Smooth muscle cell (in vitro differentiated cells): ENCODE data around the gene DCN. TPM values are rescaled to one million over a fixed set of nuclear protein-coding genes. Genes with fewer than 3 reads are reported as not detected.

Source experiments
- DNase-seq: peaks from one replicate; lab custom pipeline; 2025; ENCODE audit not compliant: unreplicated experiment; lab: John Stamatoyannopoulos, UW
- H2AFZ ChIP-seq: fragments of 200-600 bp; sonication (generic); 2 replicates; pipeline ENCODE4 v1.6.0; 2016; ENCODE audit warnings: antibody characterized with exemption, low read depth, mild to moderate bottlenecking
- H3F3A ChIP-seq: fragments of 200-600 bp; sonication (generic); 2 replicates; pipeline ENCODE4 v1.6.0; 2017; ENCODE audit warnings: antibody characterized with exemption, low read depth
- H3K27ac ChIP-seq: fragments of 200-600 bp; sonication (generic); 2 replicates; pipeline ENCODE4 v1.5.1; 2016; ENCODE audit warnings: low read depth, mild to moderate bottlenecking
- H3K27me3 ChIP-seq: fragments of 200-600 bp; sonication (generic); 2 replicates; pipeline ENCODE4 v1.6.1; 2016; ENCODE audit warnings: low read depth, mild to moderate bottlenecking
- H3K36me3 ChIP-seq: fragments of 200-600 bp; sonication (generic); 2 replicates; pipeline ENCODE4 v1.5.1; 2016; ENCODE audit warnings: low read depth
- H3K4me1 ChIP-seq: fragments of 200-600 bp; sonication (generic); 2 replicates; pipeline ENCODE4 v1.5.1; 2016; ENCODE audit warnings: low read depth
- H3K4me2 ChIP-seq: fragments of 200-600 bp; sonication (generic); 2 replicates; pipeline ENCODE4 v1.6.0; 2016; ENCODE audit warnings: mild to moderate bottlenecking
- H3K4me3 ChIP-seq: fragments of 200-600 bp; sonication (generic); 2 replicates; pipeline ENCODE4 v1.5.1; 2016; ENCODE audit warnings: mild to moderate bottlenecking
- H3K79me2 ChIP-seq: fragments of 200-600 bp; sonication (generic); 2 replicates; pipeline ENCODE4 v1.6.0; 2016; ENCODE audit warnings: low read depth, mild to moderate bottlenecking
- H3K9ac ChIP-seq: fragments of 200-600 bp; sonication (generic); 2 replicates; pipeline ENCODE4 v1.6.0; 2016; ENCODE audit warnings: low read depth
- H3K9me3 ChIP-seq: fragments of 200-600 bp; sonication (generic); replicated peaks from 2 replicates; pipeline ENCODE4 v1.5.1; 2016; ENCODE audit warnings: low read depth
- H4K20me1 ChIP-seq: fragments of 200-600 bp; sonication (generic); 2 replicates; pipeline ENCODE4 v1.6.0; 2016; ENCODE audit warnings: low read depth
- WGBS: methylation state at CpG from one replicate; pipeline ENCODE4 v1.1.7; 2016; ENCODE audit warnings: low lambda C conversion rate; 5-methylcytosine and 5-hydroxymethylcytosine counted together
- polyA plus RNA-seq: library from polyadenylated mRNA; unstranded; fragments of >200 nt; fragmentation: Nextera tagmentation; extraction: Ambion mirVana; gene quantifications from 2 replicates; pipeline ENCODE4 v1.2.1, GENCODE V29; 2016
- total RNA-seq: library from RNA; depleted of rRNA; stranded (reverse); fragments of >200 nt; gene quantifications from 2 replicates; pipeline ENCODE4 v1.2.3, GENCODE V29; 2014
- TF ChIP-seq, protein P1 (sequence below): fragments of 200-600 bp; sonication (generic); IDR thresholded peaks from 2 replicates; pipeline ENCODE4 v1.5.1; 2017; ENCODE audit warnings: borderline replicate concordance, mild to moderate bottlenecking, antibody characterized with exemption; ENCODE audit not compliant: insufficient read depth, poor library complexity, severe bottlenecking

The DCN gene
- total and polyA plus RNA-seq, 2 experiments from 2014 or later = 1,354 to 1,657 TPM

DNA sequence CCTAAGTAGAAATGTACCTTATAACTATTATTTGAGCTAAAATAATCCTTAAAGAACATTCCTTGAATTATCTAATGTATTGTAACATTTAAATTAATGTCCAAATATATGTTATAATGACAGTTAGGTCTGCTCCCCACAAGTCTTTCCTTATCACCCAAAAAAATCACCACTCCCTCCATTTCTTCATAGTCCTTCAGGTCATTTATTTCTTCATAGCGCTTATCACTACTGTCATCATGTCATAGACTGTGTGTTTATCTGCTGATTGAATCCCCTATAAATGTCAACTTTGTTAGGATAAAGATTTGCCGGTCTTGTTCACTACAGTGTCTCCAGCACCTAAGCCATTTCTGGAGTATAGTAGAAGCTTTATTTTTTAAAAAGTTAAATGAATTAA is 83.3 kb downstream of the DCN start:
- no peak for DNase-seq
- Histone ChIP-seq H2AFZ (no peak overlapping the region), H3K27me3 (no peaks in the 10 kb centered on the region), H4K20me1 (no peaks in the 10 kb centered on the region), H3K4me3 (no peak overlapping the region), H3K9ac (peak overlapping the region; percentile 56), H3K36me3 (peaks cover 8% of the 10 kb centered on the region), H3K4me2 (peak overlapping the region; percentile 89), H3F3A (peaks cover 49% of the 10 kb centered on the region), H3K9me3 (no peaks in the 10 kb centered on the region), H3K27ac (peak overlapping the region; percentile 98), H3K79me2 (peaks cover 19% of the 10 kb centered on the region), H3K4me1 (peaks cover 56% of the 10 kb centered on the region)
- TF ChIP-seq, protein P1, sequence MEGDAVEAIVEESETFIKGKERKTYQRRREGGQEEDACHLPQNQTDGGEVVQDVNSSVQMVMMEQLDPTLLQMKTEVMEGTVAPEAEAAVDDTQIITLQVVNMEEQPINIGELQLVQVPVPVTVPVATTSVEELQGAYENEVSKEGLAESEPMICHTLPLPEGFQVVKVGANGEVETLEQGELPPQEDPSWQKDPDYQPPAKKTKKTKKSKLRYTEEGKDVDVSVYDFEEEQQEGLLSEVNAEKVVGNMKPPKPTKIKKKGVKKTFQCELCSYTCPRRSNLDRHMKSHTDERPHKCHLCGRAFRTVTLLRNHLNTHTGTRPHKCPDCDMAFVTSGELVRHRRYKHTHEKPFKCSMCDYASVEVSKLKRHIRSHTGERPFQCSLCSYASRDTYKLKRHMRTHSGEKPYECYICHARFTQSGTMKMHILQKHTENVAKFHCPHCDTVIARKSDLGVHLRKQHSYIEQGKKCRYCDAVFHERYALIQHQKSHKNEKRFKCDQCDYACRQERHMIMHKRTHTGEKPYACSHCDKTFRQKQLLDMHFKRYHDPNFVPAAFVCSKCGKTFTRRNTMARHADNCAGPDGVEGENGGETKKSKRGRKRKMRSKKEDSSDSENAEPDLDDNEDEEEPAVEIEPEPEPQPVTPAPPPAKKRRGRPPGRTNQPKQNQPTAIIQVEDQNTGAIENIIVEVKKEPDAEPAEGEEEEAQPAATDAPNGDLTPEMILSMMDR = no peak
- WGBS = 8% methylated on average over 2 of the region's 2 CpGs

DNA sequence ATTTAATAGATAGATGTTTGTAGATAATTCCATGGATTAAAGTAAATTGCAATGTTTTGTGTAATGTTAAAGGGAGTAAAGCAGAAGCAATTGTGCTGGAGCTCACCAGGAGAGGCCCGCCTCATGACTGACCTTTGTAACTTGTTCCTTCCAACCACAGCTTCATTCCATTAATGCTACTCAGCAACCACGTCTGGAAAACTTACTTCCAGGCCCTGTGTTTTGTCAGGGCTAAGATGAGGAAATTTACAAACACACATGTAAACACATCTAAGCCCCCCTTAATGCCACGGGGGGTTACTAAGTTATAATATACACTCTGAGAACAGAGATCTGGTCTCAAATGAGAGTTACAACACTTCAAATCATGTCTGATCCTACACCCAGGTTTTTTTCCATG is 83.7 kb downstream of the DCN start:
- Histone ChIP-seq H3K27me3 (no peaks in the 10 kb centered on the region), H3K4me1 (peaks cover 52% of the 10 kb centered on the region), H3K9ac (peak overlapping the region; percentile 56), H3K36me3 (peaks cover 5% of the 10 kb centered on the region), H3K9me3 (no peaks in the 10 kb centered on the region), H3K4me2 (peak overlapping the region; percentile 89), H3K27ac (peak overlapping the region; percentile 98), H4K20me1 (no peaks in the 10 kb centered on the region), H3K79me2 (peaks cover 15% of the 10 kb centered on the region), H2AFZ (no peak overlapping the region), H3F3A (peaks cover 45% of the 10 kb centered on the region), H3K4me3 (no peak overlapping the region)
- TF ChIP-seq, protein P1 = no peak
- no peak for DNase-seq
- WGBS = 2% methylated on average over 2 of the region's 3 CpGs

DNA sequence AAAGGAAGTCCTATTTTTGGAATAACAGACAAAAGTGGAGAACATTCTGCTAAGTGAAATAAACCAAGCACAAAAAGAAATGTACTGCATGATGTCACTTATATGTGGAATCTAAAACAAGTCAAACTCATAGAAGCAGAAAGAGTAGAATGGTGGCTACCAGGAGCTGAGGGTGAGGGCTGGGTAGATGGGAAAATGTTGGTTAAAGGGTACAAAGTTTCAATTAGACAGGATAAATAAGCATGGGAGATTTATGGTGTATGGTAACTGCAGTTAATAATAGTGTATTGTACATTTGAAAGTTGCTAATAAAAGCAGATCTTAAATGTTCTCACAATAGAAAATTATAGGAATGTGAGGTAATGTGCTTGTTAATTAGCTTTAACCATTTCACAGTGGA is 84.2 kb downstream of the DCN start:
- peak overlapping the region; percentile 55 for H3K9ac ChIP-seq

DNA sequence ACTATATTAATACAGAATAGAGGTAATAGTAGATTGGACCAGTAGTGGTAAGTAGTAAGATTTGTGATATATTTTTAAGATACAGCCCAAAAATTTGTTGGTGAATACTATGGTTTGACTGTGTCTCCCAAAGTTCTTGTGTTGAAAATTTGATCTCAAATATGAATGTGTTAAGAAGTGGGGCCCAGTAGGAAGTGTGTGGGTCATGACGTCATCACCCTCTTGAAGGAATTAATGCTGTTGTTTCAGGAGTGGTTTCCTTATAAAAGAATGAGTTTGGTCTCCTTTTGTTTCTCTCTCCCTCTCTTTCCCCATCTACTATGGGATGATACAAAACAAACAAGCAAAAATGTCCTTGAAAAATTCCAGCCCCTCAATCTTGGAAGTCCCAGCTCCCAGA is 87.7 kb downstream of the DCN start:
- H3K27ac ChIP-seq = peak overlapping the region; percentile 37
- H3K4me2 ChIP-seq = peak overlapping the region; percentile 80
- peaks cover 2% of the 10 kb centered on the region for H3K9me3 ChIP-seq
- no peaks in the 10 kb centered on the region for H3K36me3 ChIP-seq
- peaks cover 20% of the 10 kb centered on the region for H3K4me1 ChIP-seq
- H2AFZ ChIP-seq = no peak overlapping the region
- H3K27me3 ChIP-seq = no peaks in the 10 kb centered on the region
- DNase-seq = no peak
- no peak overlapping the region for H3K4me3 ChIP-seq
- H3F3A ChIP-seq = peaks cover 20% of the 10 kb centered on the region
- TF ChIP-seq, protein P1 = no peak
- no peak overlapping the region for H3K9ac ChIP-seq
- WGBS = 71% methylated on average over 1 of the region's 1 CpG
- H4K20me1 ChIP-seq = no peaks in the 10 kb centered on the region
- H3K79me2 ChIP-seq = no peaks in the 10 kb centered on the region

More for the DNA sequence above, 84.2 kb downstream of the DCN start:
- Histone ChIP-seq H3K9me3 (no peaks in the 10 kb centered on the region), H3K4me1 (peaks cover 49% of the 10 kb centered on the region), H3K4me2 (peak overlapping the region; percentile 89), H3K27me3 (no peaks in the 10 kb centered on the region), H3K79me2 (peaks cover 10% of the 10 kb centered on the region), H3K4me3 (no peak overlapping the region), H3F3A (peaks cover 42% of the 10 kb centered on the region), H4K20me1 (no peaks in the 10 kb centered on the region), H3K27ac (peak overlapping the region; percentile 98), H2AFZ (no peak overlapping the region), H3K36me3 (peaks cover under 1% of the 10 kb centered on the region)
- DNase-seq = no peak
- TF ChIP-seq, protein P1 = no peak
